Transverse colon (tissue), 4 donors: ENCODE results near the gene SLC43A1. TPM values are rescaled to one million over a fixed set of nuclear protein-coding genes. Genes with fewer than 3 reads are reported as not detected.

ENCODE experiments used
- DNase-seq: peaks from one replicate; pipeline ENCODE4 v3.0.0-alpha.2; 2019
- H3K27ac ChIP-seq, 4 donors: fragments of 200-600 bp; sonication (generic); 2 replicates each; pipeline ENCODE4 v1.5.1; 2016 to 2018; ENCODE audit warnings: inconsistent platforms in 4 of 4
- H3K27me3 ChIP-seq: fragments of 200-600 bp; sonication (generic); 2 replicates; pipeline ENCODE4 v1.5.1; 2017; ENCODE audit warnings: inconsistent platforms
- H3K36me3 ChIP-seq, 4 donors: fragments of 200-600 bp; sonication (generic); 2 replicates each; pipeline ENCODE4 v1.5.1; 2017 to 2019; ENCODE audit warnings: inconsistent platforms in 4 of 4
- H3K4me1 ChIP-seq, 4 donors: fragments of 200-600 bp; sonication (generic); 2 replicates each; pipeline ENCODE4 v1.5.1; 2017 to 2020; ENCODE audit warnings: inconsistent platforms in 4 of 4
- H3K4me3 ChIP-seq, 4 donors: fragments of 200-600 bp; sonication (generic); 1 replicate in 1 of 4; 2 replicates in 3 of 4; pipeline versions ENCODE4 v1.5.1 to v1.6.1; 2017 to 2019; ENCODE audit warnings: inconsistent platforms in 4 of 4
- H3K9me3 ChIP-seq, 2 donors: fragments of 200-600 bp; sonication (generic); 2 replicates each; pipeline ENCODE4 v1.5.1; 2017 to 2019; ENCODE audit warnings: inconsistent platforms in 2 of 2
- CTCF ChIP-seq, 5 experiments: fragments of 200-600 bp in 3 of 5; fragments of 450-650 bp in 2 of 5; sonication (generic) in 3 of 5; IDR thresholded peaks; 1 replicate in 2 of 5; 2 replicates in 3 of 5; pipeline ENCODE4 v1.5.1; 2016 to 2017; ENCODE audit warnings: antibody characterized with exemption in 5 of 5, inconsistent platforms in 3 of 5, mild to moderate bottlenecking in 2 of 5, moderate library complexity in 1 of 5
- EP300 ChIP-seq: sonication (generic); formaldehyde crosslinking; IDR thresholded peaks from one replicate; pipeline ENCODE4 v1.6.1; 2017; ENCODE audit warnings: antibody characterized with exemption, low read depth
- POLR2A ChIP-seq: fragments of 450-650 bp; IDR thresholded peaks from one replicate; pipeline ENCODE4 v1.6.1; 2016; ENCODE audit warnings: antibody characterized with exemption, mild to moderate bottlenecking, moderate library complexity
- POLR2AphosphoS5 ChIP-seq, 3 donors: sonication (generic); formaldehyde crosslinking; IDR thresholded peaks; one replicate each; pipeline ENCODE4 v1.6.1; 2016; ENCODE audit warnings: antibody characterized with exemption in 3 of 3
- WGBS, 2 donors: methylation state at CpG; one replicate each; pipeline ENCODE4 v1.1.5; 2018; ENCODE audit warnings: low coverage in 1 of 2; 5-methylcytosine and 5-hydroxymethylcytosine counted together
- in situ Hi-C, 4 donors: fragments of 200-750 bp; cut with MboI; loops; one replicate each; pipeline versions ENCODE4 v1.15.0 to v1.15.1; 2017; ENCODE audit warnings: low sequenced_read_pairs in 3 of 4, low pct_ligation_motif_present in 1 of 4, low pct_unique_long_range_greater_than_20kb in 1 of 4
- intact Hi-C: fragments of 100-400 bp; cut with DNase I; formaldehyde crosslinking; loops from one replicate; pipeline ENCODE4 v1.15.1; 2023; ENCODE audit warnings: low total_unique reads
- total RNA-seq, 4 donors: library from RNA; depleted of rRNA; stranded (reverse); fragments of >200 nt; gene quantifications; one replicate each; pipeline ENCODE4 v1.1.0, GENCODE V29; 2016

Gene SLC43A1
- total RNA-seq, 4 donors from 2014 or later = 7.5 to 30.4 (median 15.2) TPM

- WGBS, 2 donors = 91 to 100% methylated on average over 4 to 10 of the region's 10 CpGs
- Histone ChIP-seq H3K36me3 (peaks cover 0 to 8% (median 0%) of the 10 kb centered on the region in 4 donors), H3K9me3 (no peaks in the 10 kb centered on the region), H3K4me3 (no peak overlapping the region), H3K4me1 (peaks cover 11 to 13% (median 12%) of the 10 kb centered on the region in 4 donors), H3K27ac (no peak overlapping the region), H3K27me3 (peaks cover 24% of the 10 kb centered on the region)
- intact Hi-C loops = no loop called here
- no peak for DNase-seq
- TF ChIP-seq CTCF (IDR thresholded peaks at IDR 0.05) = no peak
- no peak for TF ChIP-seq EP300
- TF ChIP-seq POLR2A = no peak
- no peak for TF ChIP-seq POLR2AphosphoS5 (IDR thresholded peaks at IDR 0.05)
- in situ Hi-C loops = loop anchor here in 2 of 4 donors (25.0 kb wide), 1 partner anchor 148 kb away; the partner anchor contains the start of genes P2RX3 (in 2 of the 2) and SSRP1 (in 2 of the 2)
These were observed 30.1 kb downstream of the SLC43A1 start for GRCh38 chr11:57485217-57485990.

- DNase-seq = no peak
- Histone ChIP-seq H3K9me3 (no peaks in the 10 kb centered on the region), H3K36me3 (peaks cover 0 to 8% (median 0%) of the 10 kb centered on the region in 4 donors), H3K27ac (no peak overlapping the region), H3K4me1 (peaks cover 11 to 13% (median 12%) of the 10 kb centered on the region in 4 donors), H3K27me3 (peaks cover 24% of the 10 kb centered on the region), H3K4me3 (no peak overlapping the region)
- intact Hi-C loops = no loop called here
- 60 to 78% methylated on average over 4 to 7 of the region's 7 CpGs for WGBS, 2 donors
- in situ Hi-C loops = loop anchor here in 2 of 4 donors (25.0 kb wide), 1 partner anchor 147 kb away; the partner anchor contains the start of genes P2RX3 (in 2 of the 2) and SSRP1 (in 2 of the 2)
- no peak for TF ChIP-seq POLR2AphosphoS5 (IDR thresholded peaks at IDR 0.05)
- no peak for TF ChIP-seq EP300
- TF ChIP-seq POLR2A = no peak
- no peak for TF ChIP-seq CTCF (IDR thresholded peaks at IDR 0.05)
These were observed 31.3 kb downstream of the SLC43A1 start for GRCh38 chr11:57484141-57484710.

GRCh38 chr11:57483562-57483918 is 32.0 kb downstream of the SLC43A1 start:
- in situ Hi-C loops (loop anchor here in 2 of 4 donors (25.0 kb wide), 1 partner anchor 146 kb away; the partner anchor contains the start of genes P2RX3 (in 2 of the 2) and SSRP1 (in 2 of the 2)), intact Hi-C loops (no loop called here)
- Histone ChIP-seq H3K4me3 (no peak overlapping the region), H3K36me3 (peaks cover 0 to 8% (median 0%) of the 10 kb centered on the region in 4 donors), H3K27me3 (peaks cover 24% of the 10 kb centered on the region), H3K4me1 (peaks cover 11 to 13% (median 12%) of the 10 kb centered on the region in 4 donors), H3K27ac (no peak overlapping the region), H3K9me3 (no peaks in the 10 kb centered on the region)
- WGBS, 2 donors = 70% methylated on average over 3 of the region's 3 CpGs; no CpG with 5 or more reads in 1 of the 2 donors
- TF ChIP-seq EP300 (no peak), CTCF (IDR thresholded peaks at IDR 0.05) (no peak), POLR2A (no peak), POLR2AphosphoS5 (IDR thresholded peaks at IDR 0.05) (no peak)
- no peak for DNase-seq
